RWPE2 (cell line): Measurements from ENCODE around the gene PGBD5.

Experiments used
- ATAC-seq: fragments of 200-7000 bp; cut with Tn5 transposase; 3 replicates; pipeline ENCODE4 v1.9.1; 2021; ENCODE audit warnings: low read depth
- DNase-seq: peaks from one replicate; pipeline ENCODE4 v3.0.0-alpha.2; 2020; ENCODE audit warnings: low spot score
- H3K27ac ChIP-seq: fragments of 450-650 bp; 2 replicates; pipeline ENCODE4 v1.5.1; 2017; ENCODE audit warnings: mild to moderate bottlenecking; ENCODE audit not compliant: poor library complexity, severe bottlenecking
- H3K27me3 ChIP-seq: fragments of 250-450 bp; sonication (Bioruptor Pico); 2 replicates; pipeline ENCODE4 v1.5.1; 2021; ENCODE audit warnings: mild to moderate bottlenecking, moderate library complexity; ENCODE audit not compliant: insufficient read depth, poor library complexity, severe bottlenecking
- H3K36me3 ChIP-seq: fragments of 250-450 bp; sonication (Bioruptor Pico); 2 replicates; pipeline ENCODE4 v1.5.1; 2020; ENCODE audit warnings: low read depth, mild to moderate bottlenecking, moderate library complexity
- H3K4me1 ChIP-seq: fragments of 250-450 bp; sonication (Bioruptor Pico); 2 replicates; pipeline ENCODE4 v1.5.1; 2021; ENCODE audit warnings: mild to moderate bottlenecking, moderate library complexity; ENCODE audit not compliant: insufficient read depth, poor library complexity, severe bottlenecking
- H3K4me3 ChIP-seq: fragments of 250-450 bp; sonication (Bioruptor Pico); 2 replicates; pipeline ENCODE4 v1.5.1; 2021; ENCODE audit warnings: mild to moderate bottlenecking, moderate library complexity; ENCODE audit not compliant: severe bottlenecking
- H3K9me3 ChIP-seq: fragments of 250-450 bp; sonication (Bioruptor Pico); 2 replicates; pipeline ENCODE4 v1.5.1; 2021; ENCODE audit warnings: mild to moderate bottlenecking, moderate library complexity; ENCODE audit not compliant: severe bottlenecking
- CTCF ChIP-seq: fragments of 450-650 bp; IDR thresholded peaks from one replicate; pipeline ENCODE4 v1.5.1; 2017; ENCODE audit warnings: mild to moderate bottlenecking, moderate library complexity; ENCODE audit not compliant: poor library complexity, severe bottlenecking

The PGBD5 gene

GRCh38 chr1:230308821-230309220 is 117.3 kb downstream of the PGBD5 start:
- Histone ChIP-seq H3K4me1 (peaks cover 13% of the 10 kb centered on the region), H3K27ac (peak overlapping the region; percentile 61), H3K9me3 (no peaks in the 10 kb centered on the region), H3K27me3 (no peaks in the 10 kb centered on the region), H3K4me3 (no peak overlapping the region), H3K36me3 (no peaks in the 10 kb centered on the region)
- no peak for ATAC-seq
- DNase-seq, result no peak
- no peak for TF ChIP-seq CTCF

- Histone ChIP-seq H3K27me3 (no peaks in the 10 kb centered on the region), H3K4me1 (peaks cover 13% of the 10 kb centered on the region), H3K4me3 (no peak overlapping the region), H3K27ac (peak overlapping the region; percentile 61), H3K9me3 (no peaks in the 10 kb centered on the region), H3K36me3 (no peaks in the 10 kb centered on the region)
- peak; percentile 91 for ATAC-seq
- TF ChIP-seq CTCF, result no peak
- peak; percentile 78 for DNase-seq
These were observed 118.1 kb downstream of the PGBD5 start for GRCh38 chr1:230308039-230308438.

- no peak for TF ChIP-seq CTCF
- Histone ChIP-seq H3K4me3 (no peak overlapping the region), H3K9me3 (no peaks in the 10 kb centered on the region), H3K4me1 (peaks cover 13% of the 10 kb centered on the region), H3K27me3 (no peaks in the 10 kb centered on the region), H3K27ac (peak overlapping the region; percentile 61), H3K36me3 (no peaks in the 10 kb centered on the region)
- DNase-seq (no peak), ATAC-seq (peak; percentile 49)
These were observed 118.9 kb downstream of the PGBD5 start for GRCh38 chr1:230307213-230307612.

- no peak for ATAC-seq
- Histone ChIP-seq H3K27me3 (no peaks in the 10 kb centered on the region), H3K27ac (no peak overlapping the region), H3K4me1 (peaks cover 13% of the 10 kb centered on the region), H3K4me3 (no peak overlapping the region), H3K36me3 (no peaks in the 10 kb centered on the region), H3K9me3 (no peaks in the 10 kb centered on the region)
- no peak for DNase-seq
- no peak for TF ChIP-seq CTCF
These were observed 120.0 kb downstream of the PGBD5 start for GRCh38 chr1:230306169-230306568.

GRCh38 chr1:230303822-230304221 is 122.3 kb downstream of the PGBD5 start:
- ATAC-seq, result no peak
- Histone ChIP-seq H3K4me1 (peaks cover 13% of the 10 kb centered on the region), H3K36me3 (no peaks in the 10 kb centered on the region), H3K4me3 (no peak overlapping the region), H3K27me3 (no peaks in the 10 kb centered on the region), H3K9me3 (no peaks in the 10 kb centered on the region), H3K27ac (no peak overlapping the region)
- DNase-seq, result no peak
- TF ChIP-seq CTCF, result no peak
